Measurements from ENCODE around the gene HMGN2. TPM values are rescaled to one million over a fixed set of nuclear protein-coding genes. Genes with fewer than 3 reads are reported as not detected.

HMGN2 gene
- total RNA-seq: 298 TPM
- long read RNA-seq, transcript HMGN2-201 (6 exons, 1,191 nt): major isoform, 395 of 438 reads
- long read RNA-seq, partial matches to known transcripts: 19 of 438 reads
- long read RNA-seq, other reads (novel, unspliced or antisense): 9 of 438 reads

- intact Hi-C loops (cut with DNase I): no loop called here
- peak within 1 kb of the TSS; percentile 98 for H3K4me3 ChIP-seq
- peak within 1 kb of the TSS; percentile 100 for H3K27ac ChIP-seq
- DNase-seq (peak; percentile 96), ATAC-seq (peak; percentile 81)
- no peaks in the 10 kb centered on the region for H3K27me3 ChIP-seq
- H3K9me3 ChIP-seq: no peaks in the 10 kb centered on the region
- no peak for TF ChIP-seq CTCF (IDR thresholded peaks at IDR 0.05)
- H3K36me3 ChIP-seq: peaks cover 42% of the 10 kb centered on the region
- peaks cover 34% of the 10 kb centered on the region for H3K4me1 ChIP-seq
Measured at GRCh38 chr1:26472320-26472900, at the start of gene HMGN2. TSS of gene HMGN2 (plus strand) at chr1:26472440. CDS start at chr1:26472613, 173 bp downstream.

- H3K27ac ChIP-seq: no peak overlapping the region
- intact Hi-C loops (cut with DNase I): no loop called here
- ATAC-seq (no peak), DNase-seq (no peak)
- H3K36me3 ChIP-seq: peaks cover 7% of the 10 kb centered on the region
- TF ChIP-seq CTCF (IDR thresholded peaks at IDR 0.05): no peak
- no peak overlapping the region for H3K4me3 ChIP-seq
- no peaks in the 10 kb centered on the region for H3K27me3 ChIP-seq
- H3K4me1 ChIP-seq: peaks cover 21% of the 10 kb centered on the region
- no peaks in the 10 kb centered on the region for H3K9me3 ChIP-seq
Measured at GRCh38 chr1:26429721-26430120, 42.5 kb upstream of the HMGN2 start.

- intact Hi-C loops (cut with DNase I): no loop called here
- TF ChIP-seq CTCF (IDR thresholded peaks at IDR 0.05): no peak
- peak within 1 kb of the TSS; percentile 70 for H3K4me3 ChIP-seq
- peak within 1 kb of the TSS; percentile 81 for H3K27ac ChIP-seq
- H3K36me3 ChIP-seq: peaks cover 25% of the 10 kb centered on the region
- H3K9me3 ChIP-seq: no peaks in the 10 kb centered on the region
- H3K27me3 ChIP-seq: no peaks in the 10 kb centered on the region
- peaks cover 21% of the 10 kb centered on the region for H3K4me1 ChIP-seq
- ATAC-seq: peak; percentile 99
- DNase-seq: peak; percentile 99
Measured at GRCh38 chr1:26431979-26432695, 40.1 kb upstream of the HMGN2 start, which contains the start of gene DHDDS. TSS of gene DHDDS (plus strand) at chr1:26432321. CDS start at chr1:26432946, 625 bp downstream.

GRCh38 chr1:26432793-26433192, 39.4 kb upstream of the HMGN2 start:
- Histone ChIP-seq H3K36me3 (peaks cover 31% of the 10 kb centered on the region), H3K4me1 (peaks cover 21% of the 10 kb centered on the region), H3K4me3 (peak overlapping the region; percentile 70), H3K27me3 (no peaks in the 10 kb centered on the region), H3K27ac (peak overlapping the region; percentile 81), H3K9me3 (no peaks in the 10 kb centered on the region)
- intact Hi-C loops (cut with DNase I): no loop called here
- TF ChIP-seq CTCF (IDR thresholded peaks at IDR 0.05): no peak
- ATAC-seq (no peak), DNase-seq (no peak)

GRCh38 chr1:26434161-26434752, 38.0 kb upstream of the HMGN2 start:
- TF ChIP-seq CTCF (IDR thresholded peaks at IDR 0.05): no peak
- no peak for ATAC-seq
- intact Hi-C loops (cut with DNase I): no loop called here
- Histone ChIP-seq H3K36me3 (peaks cover 46% of the 10 kb centered on the region), H3K4me1 (peaks cover 21% of the 10 kb centered on the region), H3K27ac (no peak overlapping the region), H3K9me3 (no peaks in the 10 kb centered on the region), H3K4me3 (no peak overlapping the region), H3K27me3 (no peaks in the 10 kb centered on the region)
- DNase-seq: no peak
